SKM-1 (cell line): Measurements from ENCODE around the gene UNC119.
"Not testable (repeated sequence)": the region's sequence is repeated elsewhere in the genome, so short reads cannot be mapped to it uniquely, and the experiment has no call there.

Source experiments
- DNase-seq: peaks from one replicate; lab custom pipeline; 2025; ENCODE audit not compliant: unreplicated experiment; lab: John Stamatoyannopoulos, UW

UNC119 gene

GRCh38 chr17:28552176-28552999 lies at the start of gene UNC119:
UNC119 (minus strand) TSS chr17:28552624; CDS start chr17:28552557, 67 bp downstream.
- peak; percentile 28 for DNase-seq

DNA sequence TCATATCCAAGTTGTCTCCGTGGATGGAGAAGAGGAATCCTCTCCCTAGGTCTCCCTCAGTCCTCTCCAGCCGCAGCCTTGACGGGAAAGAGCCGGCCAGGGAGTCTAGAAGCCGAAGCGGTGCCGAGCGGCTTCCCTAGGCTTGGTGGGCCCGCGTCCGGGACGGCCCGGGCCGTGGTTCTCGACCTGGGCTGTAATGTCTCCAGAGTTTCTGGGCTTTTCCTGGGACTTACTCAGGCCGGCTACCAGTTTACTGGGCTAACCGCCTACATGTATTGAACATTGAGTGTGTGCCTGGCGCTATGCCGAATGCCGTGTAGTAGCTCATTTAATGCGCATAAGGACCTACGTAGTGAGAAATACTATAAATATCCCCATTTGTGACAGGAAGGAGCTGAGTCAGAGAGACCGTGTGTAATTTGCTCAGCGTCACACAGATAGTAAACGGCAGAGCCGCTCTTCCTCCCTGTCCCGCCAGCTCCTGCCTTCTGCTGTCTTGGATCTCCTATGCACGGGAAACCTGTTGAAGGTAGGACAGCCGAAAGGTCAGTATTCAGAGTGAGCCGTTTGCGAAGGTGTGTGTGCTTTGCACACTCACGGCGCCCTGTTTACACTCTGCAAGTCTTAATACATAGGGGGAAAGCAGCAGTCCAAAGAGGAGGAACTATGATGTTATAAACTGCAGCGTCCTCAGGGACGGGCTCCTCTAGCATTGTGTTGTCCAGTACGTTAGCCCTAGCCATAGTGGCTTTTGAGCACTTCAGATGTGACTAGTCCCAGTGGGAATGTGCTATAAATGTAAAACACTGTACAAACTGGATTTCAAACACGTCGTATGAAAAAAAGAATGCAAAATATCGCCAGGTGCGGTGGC lies 47.1 kb upstream of the UNC119 start:
- DNase-seq: peak; percentile 74

GRCh38 chr17:28598799-28599310 lies 46.4 kb upstream of the UNC119 start, which contains the start of gene SPAG5:
SPAG5 (minus strand) TSS chr17:28599025; CDS start chr17:28598946, 79 bp downstream.
- DNase-seq: peak; percentile 83

- no peak for DNase-seq
These were observed 46.0 kb upstream of the UNC119 start for GRCh38 chr17:28598389-28598788.

DNA sequence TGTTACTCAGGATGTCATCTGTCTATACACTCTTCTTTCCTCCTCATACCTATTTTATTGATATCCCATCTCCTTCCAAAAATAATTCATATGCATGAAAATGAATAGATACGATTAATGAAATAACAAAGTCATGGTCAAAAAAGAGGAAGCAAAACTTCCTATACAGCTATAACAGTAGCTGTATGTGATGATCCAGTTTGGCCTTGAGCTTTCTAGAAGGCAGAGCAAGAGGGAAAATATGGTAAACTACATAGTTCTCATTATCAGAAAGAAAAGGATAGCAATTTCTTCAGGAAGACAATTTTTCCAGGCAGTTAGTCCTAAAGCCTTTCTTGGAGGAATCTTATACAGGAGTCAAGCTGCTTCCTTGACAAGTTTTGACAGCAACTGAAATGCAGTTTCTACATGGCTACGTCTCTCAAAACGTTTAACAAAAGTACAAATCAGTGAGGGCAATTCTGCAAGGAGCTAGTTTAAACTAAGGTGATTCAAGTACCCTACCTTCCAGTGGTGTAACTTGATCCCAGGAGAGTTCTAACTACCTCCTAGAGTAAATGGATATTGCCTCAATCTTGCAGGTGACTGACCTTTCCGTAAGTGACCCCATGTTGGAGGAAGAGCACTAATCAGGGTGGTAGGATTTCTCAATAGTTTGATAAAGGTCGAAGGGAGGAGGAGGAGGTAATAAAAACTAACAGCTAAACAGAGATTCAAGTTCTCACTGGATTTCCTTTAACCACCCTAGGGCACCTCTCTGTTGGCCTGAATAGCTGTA lies 45.4 kb upstream of the UNC119 start:
- DNase-seq: no peak

DNA sequence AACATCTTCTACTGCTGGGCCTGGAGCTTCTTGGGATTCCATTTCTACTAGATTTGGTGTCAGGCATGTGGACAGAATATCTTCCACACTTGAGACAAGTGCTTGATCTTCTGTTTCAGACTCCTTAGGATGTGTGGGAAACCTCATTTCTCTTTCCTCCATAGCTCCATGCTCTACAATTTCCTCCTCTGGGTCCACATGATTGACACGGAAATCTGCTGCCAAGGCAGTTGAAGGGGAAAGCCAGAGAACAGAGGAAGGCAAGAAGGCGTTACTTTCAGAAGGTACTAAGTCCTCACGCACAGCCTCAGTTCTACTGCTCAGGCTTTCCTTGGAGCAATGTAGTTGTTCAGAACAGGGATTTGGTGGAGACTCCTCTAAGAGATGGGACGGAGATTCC lies 39.8 kb upstream of the UNC119 start:
- DNase-seq: no peak

- DNase-seq: no peak
These were observed 33.4 kb upstream of the UNC119 start for GRCh38 chr17:28585851-28586250.

- no peak for DNase-seq
These were observed 32.0 kb upstream of the UNC119 start for GRCh38 chr17:28584434-28584833.

- DNase-seq: no peak
These were observed 30.1 kb upstream of the UNC119 start for GRCh38 chr17:28582513-28582912.

DNA sequence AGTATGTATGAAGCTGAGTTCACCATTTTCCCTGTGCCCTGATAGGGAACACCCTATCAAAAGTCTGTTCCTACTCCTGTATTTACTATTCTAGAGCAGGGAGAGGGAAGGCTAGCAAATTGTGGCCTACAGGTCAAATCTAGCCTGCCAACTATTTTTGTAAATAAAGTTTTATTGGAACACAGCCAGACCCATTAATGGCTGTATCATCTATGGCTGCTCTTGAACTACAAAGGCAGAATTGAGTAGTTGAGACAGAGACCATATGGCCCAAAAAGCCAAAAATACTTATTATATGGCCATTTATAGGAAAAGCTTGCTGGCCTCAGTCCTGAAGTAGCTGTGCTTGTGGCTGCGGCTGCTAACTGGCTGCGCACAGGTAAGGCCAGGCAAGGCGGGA lies 28.5 kb upstream of the UNC119 start:
- DNase-seq: no peak

DNA sequence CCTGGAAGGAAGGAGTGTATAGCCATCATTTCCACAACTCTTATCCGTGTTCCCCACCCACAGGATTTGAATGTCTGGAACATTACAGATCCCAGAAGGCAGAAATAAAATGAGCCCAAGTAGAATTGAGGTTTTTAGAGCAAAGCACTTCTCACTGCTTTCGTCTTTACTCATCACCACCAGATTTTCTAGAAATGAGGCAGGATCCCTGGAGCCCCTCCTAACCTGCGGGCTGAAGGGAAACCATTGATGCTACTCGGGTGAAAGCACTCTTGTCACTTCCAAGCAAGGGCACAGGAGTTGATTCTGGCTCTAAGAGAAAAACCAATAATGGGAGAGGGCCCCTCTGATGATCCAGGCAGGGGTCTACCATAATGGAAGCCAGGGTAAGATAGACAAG lies 27.1 kb upstream of the UNC119 start:
- DNase-seq: no peak

GRCh38 chr17:28578246-28579195 lies 26.1 kb upstream of the UNC119 start:
- DNase-seq: no peak

GRCh38 chr17:28577466-28577824 lies 25.0 kb upstream of the UNC119 start:
- DNase-seq: no peak

DNA sequence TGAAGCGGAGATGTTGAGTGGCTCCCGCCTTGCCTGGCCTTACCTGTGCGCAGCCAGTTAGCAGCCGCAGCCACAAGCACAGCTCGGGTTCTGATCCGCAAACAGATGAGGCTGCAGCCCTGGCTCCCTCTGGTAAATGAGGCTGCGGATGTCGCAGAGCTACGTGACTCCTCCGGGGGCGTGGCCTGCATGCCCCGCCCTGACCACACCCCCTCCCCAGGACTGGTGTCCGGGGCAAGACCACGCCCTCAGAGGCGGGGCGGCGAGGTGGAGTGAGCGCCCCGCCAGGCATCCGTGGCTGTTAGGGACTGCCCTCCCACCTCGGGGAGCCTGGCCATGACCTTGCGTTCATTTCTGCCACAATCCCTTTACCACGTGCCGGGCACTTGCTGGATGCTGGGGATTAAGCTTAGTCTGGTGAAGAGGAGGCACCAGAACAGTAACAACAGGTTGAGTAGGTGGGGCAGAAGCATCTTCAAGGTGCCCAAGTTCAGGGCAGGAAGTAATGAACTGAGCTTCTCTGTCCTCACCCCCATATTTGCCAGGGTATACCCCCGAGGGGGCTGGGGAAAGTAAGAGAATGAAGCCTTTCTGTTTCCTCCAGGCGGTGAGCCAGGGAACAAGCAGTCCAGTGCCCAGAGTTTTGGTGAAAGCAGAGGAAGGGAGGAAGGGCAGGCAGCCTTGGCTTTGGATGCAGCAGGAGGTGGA lies 24.5 kb upstream of the UNC119 start, which contains the start of gene ALDOC:
ALDOC (minus strand) TSS at position 138 of the 708 bp plus-strand sequence. CDS start 1,363 bp downstream, outside the sequence.
- no peak for DNase-seq

- not testable (repeated sequence) for DNase-seq
These were observed 23.6 kb upstream of the UNC119 start for GRCh38 chr17:28576016-28576415.

DNA sequence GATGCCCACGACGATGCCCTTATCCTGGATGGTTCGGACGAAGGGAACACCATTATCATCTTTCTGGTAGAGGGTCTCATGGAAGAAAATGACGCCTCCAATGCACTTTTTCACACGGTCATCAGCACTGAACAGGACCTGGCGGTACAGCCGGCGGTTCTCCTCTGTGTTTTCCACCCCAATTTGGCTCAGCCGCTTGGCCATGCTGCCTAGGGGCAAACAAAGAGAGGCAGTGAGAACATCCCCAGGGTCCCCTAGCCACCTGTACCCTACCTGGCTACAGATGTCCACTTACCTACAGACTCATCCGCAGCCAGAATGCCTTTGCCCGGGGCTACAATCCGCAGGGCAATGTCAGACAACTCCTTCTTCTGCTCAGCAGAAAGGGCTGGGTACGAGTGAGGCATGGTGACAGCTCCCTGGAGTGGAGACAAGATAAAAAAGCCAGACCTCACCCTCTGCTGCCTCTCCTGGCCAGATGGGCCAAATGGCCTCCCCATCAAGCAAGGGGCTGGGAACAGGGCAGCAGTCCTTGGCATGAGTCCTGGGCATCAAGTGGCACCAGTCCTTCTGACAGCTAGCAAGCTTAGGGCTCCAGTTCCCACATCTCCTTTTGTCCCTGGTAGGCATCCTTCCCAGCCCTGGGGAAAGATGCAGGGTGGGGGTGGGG lies 22.8 kb upstream of the UNC119 start:
- DNase-seq: no peak

- DNase-seq: no peak
These were observed 22.1 kb upstream of the UNC119 start for GRCh38 chr17:28574526-28574925.

GRCh38 chr17:28573966-28574480 lies 21.6 kb upstream of the UNC119 start:
- no peak for DNase-seq
